Mesenteric fat pad (tissue), 1 donor: Measurements from ENCODE around the gene CAMK2D. TPM values are rescaled to one million over a fixed set of nuclear protein-coding genes. Genes with fewer than 3 reads are reported as not detected.

Experiments used
- DNase-seq: peaks from one replicate; pipeline ENCODE4 v3.0.0-alpha.2; 2020; ENCODE audit warnings: low spot score
- total RNA-seq: library from RNA; stranded (reverse); fragmentation: NEBNext Ultra II Directional; extraction: Animal tissue kit (Norgen Biotek cat#: 25700); gene quantifications from one replicate; pipeline ENCODE4 v1.2.1, GENCODE V29; 2021
- donor health status: DM: yes; HTN: yes; CAD: no.

The CAMK2D gene
- total RNA-seq, 1 donor from 2014 or later = 58.0 TPM

DNA sequence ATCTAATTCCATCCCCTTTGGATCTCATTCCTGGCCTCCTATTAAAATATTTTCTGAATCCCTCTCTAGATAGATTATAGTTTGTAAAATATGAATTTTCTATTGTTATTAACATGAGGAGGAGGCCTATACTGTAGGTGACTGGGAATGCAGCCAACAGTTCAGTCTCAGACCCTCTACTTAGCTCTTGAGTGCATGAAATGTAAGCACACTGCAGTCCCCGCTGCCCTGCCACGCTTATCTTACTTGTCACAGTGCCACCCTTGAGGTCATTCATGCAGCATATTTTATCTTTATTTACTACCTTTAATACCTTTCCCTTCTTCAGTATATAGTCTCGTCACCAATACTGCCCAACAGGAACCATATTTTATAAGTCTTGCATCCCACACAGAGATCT lies 151.0 kb downstream of the CAMK2D start:
- DNase-seq = no peak

GRCh38 chr4:113607998-113608397 lies 153.5 kb downstream of the CAMK2D start:
- DNase-seq = no peak

DNA sequence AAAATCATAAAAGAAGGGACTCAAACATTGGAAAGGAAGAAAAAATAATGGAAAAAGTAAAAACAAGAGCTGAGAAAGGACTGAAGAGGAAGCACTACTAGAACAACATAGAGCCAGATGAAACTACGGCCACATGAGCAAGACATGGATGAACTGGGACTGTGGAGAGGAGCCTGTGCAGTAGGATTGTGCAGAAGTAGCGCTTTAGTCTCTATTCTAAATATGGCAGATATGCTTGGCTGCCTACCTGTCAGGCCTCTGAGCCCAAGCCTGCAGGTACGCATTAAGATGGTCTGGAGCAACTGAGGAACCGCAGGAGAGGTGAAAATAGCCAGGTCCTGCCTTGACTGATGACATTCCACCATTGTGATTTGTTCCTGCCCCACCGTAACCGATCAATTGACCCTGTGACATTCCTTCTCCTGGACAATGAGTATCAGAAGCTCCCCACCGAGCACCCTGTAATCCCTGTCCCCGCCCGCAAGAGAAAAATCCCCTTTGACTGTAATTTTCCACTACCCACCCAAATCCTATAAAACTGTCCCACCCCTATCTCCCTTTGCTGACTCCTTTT lies 154.3 kb downstream of the CAMK2D start:
- no peak for DNase-seq

DNA sequence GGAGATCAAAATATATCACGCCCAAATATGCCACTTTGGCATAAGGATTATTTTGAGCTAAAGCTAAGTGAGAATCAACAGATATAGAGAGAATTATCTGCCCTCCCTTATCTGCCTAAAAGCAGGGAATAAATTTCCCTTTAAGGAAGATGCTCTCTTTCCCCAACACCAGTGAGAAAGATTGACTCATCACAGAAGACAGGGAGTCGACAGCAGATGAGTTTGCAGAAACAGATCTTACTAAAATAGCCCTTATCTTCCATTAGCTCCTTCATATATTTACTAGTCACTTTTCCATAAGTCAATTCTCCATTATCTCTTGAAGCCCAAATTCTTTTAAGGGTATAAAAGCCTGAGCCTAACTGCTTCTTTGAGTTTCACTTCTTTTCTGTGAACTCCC lies 156.6 kb downstream of the CAMK2D start:
- DNase-seq = no peak

GRCh38 chr4:113603911-113604310 lies 157.6 kb downstream of the CAMK2D start:
- no peak for DNase-seq

- DNase-seq = no peak
Measured at GRCh38 chr4:113602646-113603228, 158.8 kb downstream of the CAMK2D start.

DNA sequence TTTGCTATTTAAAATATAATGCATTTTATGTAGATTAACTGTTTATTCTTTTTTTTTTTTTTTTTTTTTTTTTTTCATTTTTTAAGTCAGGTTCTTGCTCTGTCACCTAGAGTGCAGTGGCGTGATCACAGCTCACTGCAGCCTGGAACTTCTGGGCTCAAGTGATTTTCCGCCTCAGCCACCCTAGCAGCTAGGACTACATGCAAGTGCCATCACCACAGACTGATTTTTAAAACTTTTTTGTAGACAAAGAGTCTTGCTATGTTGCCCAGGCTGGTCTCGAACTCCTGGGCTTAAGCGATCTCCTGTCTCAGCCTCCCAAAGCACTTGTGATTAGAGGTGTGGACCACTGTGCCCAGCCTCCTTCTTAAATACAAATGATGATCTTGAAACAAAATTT lies 159.9 kb downstream of the CAMK2D start:
- no peak for DNase-seq

GRCh38 chr4:113596396-113596795 lies 165.1 kb downstream of the CAMK2D start:
- no peak for DNase-seq

DNA sequence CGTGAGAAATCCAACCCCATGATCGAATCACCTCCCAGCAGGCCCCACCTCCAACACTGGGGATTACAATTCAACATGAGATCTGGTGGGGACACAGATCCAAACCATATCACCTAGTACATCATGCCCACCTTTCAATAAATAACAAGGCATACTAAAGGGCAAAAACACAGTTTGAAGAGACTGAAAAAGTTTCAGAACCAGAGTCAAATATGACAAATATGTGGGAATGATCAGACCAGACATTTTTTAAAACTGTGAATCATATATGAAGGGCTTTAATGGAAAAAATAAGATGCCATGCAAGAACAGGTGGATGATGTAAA lies 167.3 kb downstream of the CAMK2D start:
- no peak for DNase-seq

DNA sequence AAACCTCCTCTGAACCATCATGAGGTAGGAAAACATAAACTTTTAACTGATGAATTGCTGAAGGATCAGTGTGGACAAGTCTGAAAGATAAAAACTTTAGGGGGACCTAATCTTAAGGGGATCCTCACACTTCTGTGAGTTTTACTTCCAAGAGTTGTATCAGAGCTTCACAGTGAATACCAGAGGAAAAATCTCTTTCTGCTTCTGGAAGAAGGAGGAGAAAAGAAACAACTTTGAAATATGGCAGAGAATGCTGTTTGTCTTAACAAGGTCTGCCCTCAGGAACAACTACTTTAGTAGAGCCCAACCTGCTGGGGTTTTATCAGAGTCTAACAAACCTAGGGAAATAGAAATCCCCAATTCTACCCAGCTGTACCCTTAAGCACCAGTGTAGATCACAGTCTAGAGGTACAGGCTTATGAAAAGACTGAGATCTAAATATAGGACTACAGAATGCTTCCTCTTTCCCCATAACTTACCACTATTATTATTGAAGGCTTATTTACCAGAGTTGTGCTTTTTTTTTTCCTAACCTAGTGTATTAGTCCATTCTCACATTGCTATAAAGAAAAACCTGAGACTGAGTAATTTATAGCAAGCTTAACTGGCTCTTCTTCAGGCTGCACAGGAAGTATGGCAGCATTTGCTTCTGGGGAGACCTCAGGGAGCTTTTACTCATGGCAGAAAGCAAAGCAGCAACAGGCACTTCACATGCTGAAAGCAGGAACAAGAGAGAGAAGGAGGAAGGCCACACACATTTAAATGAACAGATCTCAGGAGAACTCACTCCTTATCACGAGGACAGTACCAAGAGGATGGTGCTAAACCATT lies 167.9 kb downstream of the CAMK2D start:
- no peak for DNase-seq

GRCh38 chr4:113591982-113592381 lies 169.6 kb downstream of the CAMK2D start:
- no peak for DNase-seq

DNA sequence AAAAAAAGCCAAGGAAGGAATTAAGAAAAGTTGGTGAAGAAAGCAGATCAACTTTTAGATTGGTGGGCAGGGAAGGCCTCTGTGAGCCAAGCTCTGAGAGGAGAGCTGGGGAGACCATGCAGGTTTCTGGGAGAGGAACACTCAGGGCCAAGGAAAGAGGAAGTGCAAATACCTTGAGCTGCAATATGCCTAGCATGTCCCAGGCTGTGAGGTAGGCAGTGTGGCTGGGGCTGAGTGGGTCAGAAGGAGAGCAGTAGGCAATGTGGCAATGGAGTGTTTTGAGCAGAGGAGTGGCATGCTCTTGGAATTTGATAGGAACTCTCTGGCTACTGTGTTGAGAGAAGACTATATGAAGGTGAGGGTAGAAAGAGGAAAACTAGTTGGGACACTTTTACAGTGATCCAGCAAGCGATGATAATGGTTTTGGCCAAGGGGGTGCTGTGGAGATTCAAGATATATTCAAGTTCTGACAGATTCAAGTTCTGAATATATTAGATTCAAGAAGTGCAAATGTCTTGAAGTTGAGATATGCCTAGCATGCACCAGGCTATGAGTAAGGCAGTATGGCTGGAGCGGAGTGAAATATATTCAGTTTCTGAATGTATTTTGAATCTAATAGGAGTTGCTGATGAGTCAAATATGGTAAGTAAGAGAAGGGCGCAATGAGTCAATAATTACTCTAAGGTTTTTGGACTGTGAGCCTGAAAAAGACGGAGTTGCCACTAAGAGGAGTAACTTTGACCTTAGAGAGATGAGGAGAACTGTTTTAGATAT lies 172.5 kb downstream of the CAMK2D start:
- DNase-seq = no peak

DNA sequence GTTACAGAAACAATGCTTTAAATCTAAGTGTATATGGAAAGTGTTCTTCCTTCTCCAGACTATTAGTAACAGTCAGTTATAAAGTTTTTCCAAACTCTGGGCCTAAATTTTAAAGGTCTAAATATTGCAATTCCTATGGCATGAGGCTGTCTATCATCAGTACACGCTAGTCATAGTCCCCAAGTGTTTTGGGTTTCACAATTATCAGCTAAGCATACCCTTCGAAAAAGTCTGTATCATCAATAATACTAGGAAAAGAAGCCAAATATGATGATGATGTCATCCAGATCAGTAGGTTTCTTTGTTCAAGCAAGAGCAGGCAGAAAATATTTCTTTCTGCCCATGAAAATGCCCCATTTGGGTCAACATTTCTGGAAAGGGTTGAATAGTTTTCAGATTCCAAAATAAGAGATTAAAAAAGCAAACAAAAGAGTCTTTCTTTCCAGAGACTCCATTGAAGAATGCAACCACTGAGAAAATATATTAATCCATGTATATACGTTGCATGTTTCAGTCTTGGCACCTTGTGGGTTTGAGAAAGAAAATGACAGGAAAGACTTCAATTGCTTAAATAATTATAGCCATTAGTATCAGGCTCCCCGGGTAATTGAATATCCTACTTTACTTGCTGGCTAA lies 173.8 kb downstream of the CAMK2D start:
- DNase-seq = no peak

- DNase-seq = no peak
Measured at GRCh38 chr4:113587156-113587555, 174.4 kb downstream of the CAMK2D start.

DNA sequence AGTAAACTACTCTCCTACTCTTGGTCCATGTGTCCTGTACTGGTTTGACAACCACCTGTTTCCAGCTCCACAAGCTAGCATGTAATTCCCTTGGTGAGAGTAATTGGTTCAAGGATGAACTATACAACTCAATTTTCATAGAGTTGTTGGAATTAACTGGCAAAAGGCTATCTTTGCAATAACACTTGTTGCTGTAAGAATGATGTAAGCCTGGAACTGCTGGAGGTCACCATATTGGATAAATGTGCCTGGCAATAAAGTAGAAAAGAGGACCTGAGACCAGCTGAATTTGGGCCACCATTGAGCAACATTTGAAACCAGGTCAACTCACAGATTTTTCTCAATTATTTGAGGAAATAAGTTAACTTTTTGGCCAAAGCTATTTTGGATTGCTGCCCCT lies 175.5 kb downstream of the CAMK2D start:
- no peak for DNase-seq

- DNase-seq = no peak
Measured at GRCh38 chr4:113584407-113585150, 177.0 kb downstream of the CAMK2D start.

DNA sequence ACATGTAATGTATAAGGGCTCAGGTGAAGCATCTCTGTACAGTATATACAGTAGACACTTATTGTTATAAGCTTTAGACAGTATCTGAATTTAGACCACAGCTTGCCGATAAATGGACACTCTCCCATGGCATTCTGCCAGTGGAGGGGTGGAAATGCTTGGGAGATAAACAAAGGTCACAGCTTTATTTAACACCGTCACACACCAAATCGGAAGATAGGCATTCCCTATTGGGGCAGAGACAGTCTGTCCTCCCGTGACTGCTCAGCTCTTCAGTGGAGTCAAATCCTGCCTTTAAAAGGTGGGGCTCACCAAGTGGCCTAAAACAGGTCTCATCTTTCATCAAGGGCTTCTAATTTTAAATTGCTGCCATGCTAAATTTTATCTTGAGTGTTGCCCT lies 178.8 kb downstream of the CAMK2D start:
- DNase-seq = no peak

- DNase-seq = no peak
Measured at GRCh38 chr4:113579360-113579759, 182.2 kb downstream of the CAMK2D start.

DNA sequence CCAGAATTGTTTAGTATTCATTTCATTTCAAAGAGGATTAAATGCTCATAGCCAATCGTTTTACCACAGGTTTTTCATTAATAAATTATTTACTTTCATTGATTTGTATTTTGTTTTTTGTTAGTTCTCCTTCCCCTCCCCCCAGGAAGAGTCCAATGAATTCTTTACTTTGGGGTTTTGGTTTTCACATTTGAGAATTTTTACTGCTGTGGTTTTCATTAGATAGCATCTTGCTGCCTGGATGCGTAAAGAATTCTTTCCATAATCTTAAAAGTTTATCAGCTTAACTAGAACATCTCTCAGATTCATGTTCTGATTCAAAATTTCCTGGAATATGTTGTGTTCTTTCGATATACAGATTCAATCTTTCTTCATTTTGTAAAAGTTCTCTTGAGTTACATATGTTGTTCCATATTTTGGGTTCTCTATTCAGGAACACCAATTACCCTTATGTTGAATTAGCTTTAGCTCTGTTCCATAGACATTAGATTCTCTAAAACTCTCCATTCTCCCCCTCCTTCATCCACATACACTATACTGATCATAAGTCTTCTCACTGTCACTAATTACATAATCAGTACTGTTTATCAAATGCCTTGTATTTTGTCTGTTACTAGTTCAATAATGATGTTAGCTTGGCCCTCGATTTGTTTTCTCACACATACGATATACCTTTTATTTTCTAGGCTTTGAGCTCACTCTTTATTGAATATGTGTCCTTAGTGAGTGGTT lies 184.4 kb downstream of the CAMK2D start:
- DNase-seq = no peak

- no peak for DNase-seq
Measured at GRCh38 chr4:113575401-113575800, 186.1 kb downstream of the CAMK2D start.
